ENCODE results near the gene F2RL2. TPM values are rescaled to one million over a fixed set of nuclear protein-coding genes. Genes with fewer than 3 reads are reported as not detected.
"Not testable (repeated sequence)": the region's sequence is repeated elsewhere in the genome, so short reads cannot be mapped to it uniquely, and the experiment has no call there.

Gene F2RL2
- total RNA-seq, 1 experiment from 2014 or later = not detected

GRCh38 chr5:76604838-76605237, 18.4 kb downstream of the F2RL2 start:
- H3K27me3 Mint-ChIP-seq (ENCODE audit: low read depth) = no peaks in the 10 kb centered on the region
- Histone ChIP-seq H3K4me1 (ENCODE audit: insufficient read depth, low read length) (0 out of 2 replicates have a peak, but pooled peaks cover 2% of the 10 kb centered on the region), H2BK120ac (ENCODE audit: low read depth, low read length, poor library complexity, severe bottlenecking) (no peak overlapping the region), H3K9ac (ENCODE audit: extremely low read depth, insufficient read length, low read length) (no peak overlapping the region), H3K79me1 (ENCODE audit: insufficient read depth, low read depth, low read length, poor library complexity, severe bottlenecking) (no peaks in the 10 kb centered on the region), H3K23ac (ENCODE audit: insufficient read length, low read depth, low read length) (no peak overlapping the region), H2AK5ac (ENCODE audit: insufficient read length, low read length) (no peak overlapping the region), H3K56ac (ENCODE audit: insufficient read length, low read depth, low read length) (no peak overlapping the region), H3K4ac (ENCODE audit: low read depth, low read length) (no peak overlapping the region), H4K91ac (ENCODE audit: insufficient read length, low read depth, low read length) (no peak overlapping the region), H2BK5ac (ENCODE audit: insufficient read length, low read length) (no peak overlapping the region), H3K27ac (ENCODE audit: insufficient read length, low read depth, low read length) (no peak overlapping the region), H3K4me2 (ENCODE audit: insufficient read depth, insufficient read length, low read length) (no peak overlapping the region), H3K18ac (ENCODE audit: insufficient read length, low read depth, low read length) (no peak overlapping the region), H4K20me1 (ENCODE audit: control insufficient read depth, insufficient read depth, insufficient read length) (no peaks in the 10 kb centered on the region), H3T11ph (ENCODE audit: low read length) (no peak overlapping the region), H3K9me3 (ENCODE audit: control insufficient read depth, low read depth, low read length) (no peaks in the 10 kb centered on the region), H2BK12ac (ENCODE audit: insufficient read length, low read depth, low read length) (no peak overlapping the region), H3K23me2 (ENCODE audit: insufficient read length, low read depth, low read length, poor library complexity, severe bottlenecking) (no peaks in the 10 kb centered on the region), H2BK15ac (ENCODE audit: low read depth, low read length) (no peak overlapping the region), H3K79me2 (ENCODE audit: insufficient read depth, low read length) (no peaks in the 10 kb centered on the region), H3K14ac (ENCODE audit: insufficient read depth, low read length) (no peak overlapping the region), H4K5ac (ENCODE audit: insufficient read length, low read depth, low read length) (no peak overlapping the region), H3K27me3 (ENCODE audit: insufficient read depth, low read length) (no peaks in the 10 kb centered on the region), H4K8ac (replicated peaks; ENCODE audit: insufficient read length, low read depth, low read length) (no peak overlapping the region), H2BK20ac (ENCODE audit: low read depth, low read length, poor library complexity, severe bottlenecking) (no peak overlapping the region), H2AFZ (ENCODE audit: low read length) (no peak overlapping the region)
- TF ChIP-seq, protein P1, sequence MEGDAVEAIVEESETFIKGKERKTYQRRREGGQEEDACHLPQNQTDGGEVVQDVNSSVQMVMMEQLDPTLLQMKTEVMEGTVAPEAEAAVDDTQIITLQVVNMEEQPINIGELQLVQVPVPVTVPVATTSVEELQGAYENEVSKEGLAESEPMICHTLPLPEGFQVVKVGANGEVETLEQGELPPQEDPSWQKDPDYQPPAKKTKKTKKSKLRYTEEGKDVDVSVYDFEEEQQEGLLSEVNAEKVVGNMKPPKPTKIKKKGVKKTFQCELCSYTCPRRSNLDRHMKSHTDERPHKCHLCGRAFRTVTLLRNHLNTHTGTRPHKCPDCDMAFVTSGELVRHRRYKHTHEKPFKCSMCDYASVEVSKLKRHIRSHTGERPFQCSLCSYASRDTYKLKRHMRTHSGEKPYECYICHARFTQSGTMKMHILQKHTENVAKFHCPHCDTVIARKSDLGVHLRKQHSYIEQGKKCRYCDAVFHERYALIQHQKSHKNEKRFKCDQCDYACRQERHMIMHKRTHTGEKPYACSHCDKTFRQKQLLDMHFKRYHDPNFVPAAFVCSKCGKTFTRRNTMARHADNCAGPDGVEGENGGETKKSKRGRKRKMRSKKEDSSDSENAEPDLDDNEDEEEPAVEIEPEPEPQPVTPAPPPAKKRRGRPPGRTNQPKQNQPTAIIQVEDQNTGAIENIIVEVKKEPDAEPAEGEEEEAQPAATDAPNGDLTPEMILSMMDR (conservative IDR thresholded peaks at IDR 0.05) = no peak
- no peak overlapping the region for H3K27ac Mint-ChIP-seq
- WGBS (ENCODE audit: extremely low coverage, insufficient read length, low lambda C conversion rate) = no CpG with 5 or more reads among the region's 2 CpGs
- no peak for DNase-seq
- peaks cover 7 to 8% of the 10 kb centered on the region in 2 experiments; a peak in 3 of 4 replicates for H3K4me1 Mint-ChIP-seq
- no peak overlapping the region for H3K4me3 Mint-ChIP-seq
- peaks cover 0 to 7% (median 5%) of the 10 kb centered on the region in 3 experiments; a peak in 3 of 7 replicates for H3K36me3 Mint-ChIP-seq (ENCODE audit: insufficient read depth in 1 of 3, low read depth in 3 of 3)
- H3K9me3 Mint-ChIP-seq = no peaks in the 10 kb centered on the region

DNA sequence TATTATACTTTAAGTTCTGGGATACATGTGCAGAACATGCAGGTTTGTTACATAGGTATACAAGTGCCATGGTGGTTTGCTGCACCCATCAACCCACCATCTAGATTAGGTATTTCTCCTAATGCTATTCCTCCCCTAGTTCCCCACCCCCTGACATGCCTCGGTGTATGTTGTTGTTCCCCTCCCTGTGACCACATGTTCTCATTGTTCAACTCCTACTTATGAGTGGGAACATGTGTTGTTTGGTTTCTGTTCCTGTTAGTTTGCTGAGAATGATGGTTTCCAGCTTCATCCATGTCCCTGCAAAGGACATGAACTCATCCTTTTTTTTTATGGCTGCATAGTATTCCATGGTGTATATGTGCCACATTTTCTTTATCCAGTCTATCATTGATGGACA, 19.2 kb downstream of the F2RL2 start:
- not testable (repeated sequence) for H2BK12ac ChIP-seq (ENCODE audit: insufficient read length, low read depth, low read length); H3K9me3 ChIP-seq (ENCODE audit: control insufficient read depth, low read depth, low read length); H3K9me3 Mint-ChIP-seq; H3K23me2 ChIP-seq (ENCODE audit: insufficient read length, low read depth, low read length, poor library complexity, severe bottlenecking); H2BK20ac ChIP-seq (ENCODE audit: low read depth, low read length, poor library complexity, severe bottlenecking); H2AK5ac ChIP-seq (ENCODE audit: insufficient read length, low read length); H3K36me3 Mint-ChIP-seq (ENCODE audit: insufficient read depth in 1 of 3, low read depth in 3 of 3); H4K5ac ChIP-seq (ENCODE audit: insufficient read length, low read depth, low read length); H2BK5ac ChIP-seq (ENCODE audit: insufficient read length, low read length); H3K79me2 ChIP-seq (ENCODE audit: insufficient read depth, low read length); H4K8ac ChIP-seq (replicated peaks; ENCODE audit: insufficient read length, low read depth, low read length); H3K4me1 ChIP-seq (ENCODE audit: insufficient read depth, low read length); H4K20me1 ChIP-seq (ENCODE audit: control insufficient read depth, insufficient read depth, insufficient read length); H3T11ph ChIP-seq (ENCODE audit: low read length); H3K79me1 ChIP-seq (ENCODE audit: insufficient read depth, low read depth, low read length, poor library complexity, severe bottlenecking); H3K27me3 Mint-ChIP-seq (ENCODE audit: low read depth); H3K4ac ChIP-seq (ENCODE audit: low read depth, low read length); H3K9ac ChIP-seq (ENCODE audit: extremely low read depth, insufficient read length, low read length); H3K27ac Mint-ChIP-seq; H3K27me3 ChIP-seq (ENCODE audit: insufficient read depth, low read length); H3K27ac ChIP-seq (ENCODE audit: insufficient read length, low read depth, low read length); H2BK15ac ChIP-seq (ENCODE audit: low read depth, low read length); H4K91ac ChIP-seq (ENCODE audit: insufficient read length, low read depth, low read length); H3K18ac ChIP-seq (ENCODE audit: insufficient read length, low read depth, low read length); H3K14ac ChIP-seq (ENCODE audit: insufficient read depth, low read length); H2BK120ac ChIP-seq (ENCODE audit: low read depth, low read length, poor library complexity, severe bottlenecking); H3K56ac ChIP-seq (ENCODE audit: insufficient read length, low read depth, low read length); H3K23ac ChIP-seq (ENCODE audit: insufficient read length, low read depth, low read length); H3K4me2 ChIP-seq (ENCODE audit: insufficient read depth, insufficient read length, low read length); DNase-seq; H3K4me1 Mint-ChIP-seq; H2AFZ ChIP-seq (ENCODE audit: low read length); H3K4me3 Mint-ChIP-seq
- no CpG with 5 or more reads among the region's 1 CpG for WGBS (ENCODE audit: extremely low coverage, insufficient read length, low lambda C conversion rate)

All from H9 (cell line).